T-helper 1 cell treated with Interleukin-12 subunit alpha and Interleukin-12 subunit beta and Interleukin-4 antibody, amounts not matched to agents 30 ng/mL and 1 ng/mL, for 36 hours (primary cell): Measurements from ENCODE around the gene CNOT6L. TPM values are rescaled to one million over a fixed set of nuclear protein-coding genes. Genes with fewer than 3 reads are reported as not detected.

ENCODE experiments used
- intact Hi-C: fragments of 100-400 bp; cut with micrococcal nuclease; formaldehyde crosslinking; loops from one replicate; pipeline ENCODE4 v1.15.1; 2024
- total RNA-seq: library from RNA; stranded (reverse); gene quantifications from 2 replicates; pipeline ENCODE4 v1.2.3, GENCODE V29; 2022

The CNOT6L gene
- total RNA-seq, 1 donor from 2014 or later, result 103 TPM

DNA sequence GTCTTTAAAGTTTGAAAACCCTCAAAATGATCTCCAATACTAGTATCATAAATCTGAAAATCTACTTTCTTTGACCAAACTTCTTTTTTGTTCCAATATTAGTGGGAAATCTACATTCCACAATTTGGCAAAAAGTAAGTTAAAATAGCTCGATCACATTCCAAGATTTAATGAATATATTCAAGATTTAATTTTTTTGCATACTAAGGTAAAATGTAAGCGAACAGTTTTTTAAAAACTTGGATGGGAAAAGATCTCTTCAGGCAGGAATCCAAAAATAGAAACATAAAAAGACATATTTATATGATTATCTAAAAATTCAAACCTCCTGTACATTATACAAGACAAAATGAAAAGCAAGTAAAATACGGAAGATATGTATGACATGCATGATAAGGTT is 31.2 kb downstream of the CNOT6L start:
- intact Hi-C loops, result loop anchor here (1.0 kb wide), 1 partner anchor 9 kb away; no protein-coding TSS in a partner anchor

GRCh38 chr4:77785669-77786068 is 33.5 kb downstream of the CNOT6L start:
- intact Hi-C loops, result no loop called here

- intact Hi-C loops, result loop anchor here (5.0 kb wide), 1 partner anchor 33 kb away; the partner anchor contains the start of gene CNOT6L
These were observed 35.3 kb downstream of the CNOT6L start for GRCh38 chr4:77783895-77784294.

- intact Hi-C loops, result loop anchor here (5.0 kb wide), 1 partner anchor 35 kb away; the partner anchor contains the start of gene CNOT6L
These were observed 36.9 kb downstream of the CNOT6L start for GRCh38 chr4:77782102-77782835.

DNA sequence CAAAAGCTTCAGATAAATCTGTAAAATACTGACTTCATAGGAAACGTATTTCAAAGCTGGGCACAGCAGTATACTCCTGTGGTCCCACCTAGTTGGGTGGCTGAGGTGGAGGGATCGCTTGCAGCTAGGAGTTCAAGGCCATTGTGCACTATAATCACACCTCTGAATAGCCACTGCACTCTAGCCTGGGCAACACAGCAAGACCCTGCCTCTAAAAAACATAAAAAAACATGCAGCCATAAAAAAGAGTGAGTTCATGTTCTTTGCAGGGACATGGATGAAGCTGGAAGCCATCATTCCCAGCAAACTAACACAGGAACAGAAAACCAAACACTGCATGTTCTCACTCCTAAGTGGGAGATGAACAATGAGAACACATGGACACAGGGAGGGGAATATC is 38.4 kb downstream of the CNOT6L start:
- intact Hi-C loops, result loop anchor here (5.0 kb wide), 1 partner anchor 37 kb away; the partner anchor contains the start of gene CNOT6L

GRCh38 chr4:77777135-77777807 is 41.9 kb downstream of the CNOT6L start:
- intact Hi-C loops, result no loop called here

DNA sequence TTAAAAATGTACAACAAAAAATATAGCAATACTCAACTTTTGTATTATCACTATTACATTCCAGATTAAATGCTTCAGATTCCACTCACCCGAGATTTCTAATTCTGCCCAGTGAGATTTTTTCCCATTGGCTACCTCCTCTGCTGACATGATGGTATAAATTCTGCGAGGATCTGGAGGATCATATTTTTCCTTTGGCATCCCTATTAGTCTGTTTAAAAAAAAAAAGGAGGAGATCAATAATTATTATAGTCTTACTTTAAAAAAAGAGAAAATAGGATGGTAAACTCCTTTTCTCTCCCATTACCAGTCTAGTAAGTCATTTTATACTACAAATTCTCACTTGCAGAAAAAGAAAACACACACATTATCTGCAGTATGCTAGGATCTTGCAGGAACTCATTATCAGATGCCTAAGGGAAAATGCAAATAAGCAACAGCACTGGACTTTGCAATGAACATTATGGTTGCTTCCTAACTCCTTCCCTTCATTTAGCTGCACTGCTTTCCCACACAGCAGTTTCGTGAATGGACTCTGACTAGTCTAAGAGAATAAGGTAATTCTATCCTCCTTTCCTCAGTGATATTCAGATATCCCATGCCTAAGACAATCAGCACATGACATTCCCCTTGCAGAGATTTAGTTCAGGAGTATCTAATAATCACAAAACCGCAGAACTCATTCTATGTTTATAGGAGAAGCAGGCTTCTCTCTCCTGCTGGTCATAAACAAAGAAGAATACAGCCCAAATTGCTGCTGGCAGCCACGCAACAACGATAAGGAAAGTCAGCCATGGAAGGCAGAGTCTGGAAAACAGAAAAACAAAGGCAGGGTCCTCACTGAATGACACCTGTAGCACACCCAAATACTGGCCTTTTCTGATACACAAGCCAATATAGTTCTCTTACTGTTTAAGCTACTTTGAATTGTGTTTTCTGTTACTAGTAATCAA is 42.7 kb downstream of the CNOT6L start:
- intact Hi-C loops, result no loop called here

DNA sequence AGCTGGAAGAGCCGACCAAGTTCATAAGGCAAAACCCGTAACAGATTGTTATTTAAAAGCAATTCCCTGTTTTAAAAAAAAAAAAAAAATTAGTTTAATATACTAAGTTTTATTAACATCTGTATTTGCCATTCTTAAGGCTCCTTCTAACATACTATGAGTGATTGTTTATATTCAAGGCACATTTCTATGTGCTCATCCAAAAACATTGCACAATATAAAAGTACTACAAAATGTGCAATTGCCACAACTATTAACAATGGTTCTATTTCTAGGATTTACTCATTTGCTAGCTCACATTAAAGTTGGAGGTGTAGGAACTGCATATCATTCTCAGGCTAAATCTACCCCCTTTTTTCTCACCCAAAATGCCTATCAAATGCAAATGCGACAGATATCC is 46.1 kb downstream of the CNOT6L start:
- intact Hi-C loops, result no loop called here

- intact Hi-C loops, result no loop called here
These were observed 47.6 kb downstream of the CNOT6L start for GRCh38 chr4:77771566-77771965.

DNA sequence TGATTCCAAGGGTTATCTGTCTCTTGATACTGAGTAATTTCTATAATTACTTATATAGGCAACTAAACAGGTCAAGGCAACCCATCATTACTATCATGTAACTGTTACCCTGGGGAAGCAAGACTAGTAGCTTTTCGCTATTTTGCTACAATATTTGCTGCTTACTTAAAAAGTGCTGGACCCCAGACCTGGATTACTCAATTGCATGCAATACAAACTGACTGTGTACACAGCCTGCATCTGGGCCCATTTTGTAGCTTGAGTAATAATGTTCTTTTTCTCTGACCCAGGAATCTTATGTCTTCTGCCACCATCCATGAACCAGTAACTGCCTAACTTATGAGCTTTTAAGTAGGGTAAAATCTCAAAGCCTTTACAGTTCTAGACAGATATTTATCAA is 53.4 kb downstream of the CNOT6L start:
- intact Hi-C loops, result no loop called here

GRCh38 chr4:77762531-77762930 is 56.6 kb downstream of the CNOT6L start:
- intact Hi-C loops, result loop anchor here (2.0 kb wide), 1 partner anchor 14 kb away; no protein-coding TSS in a partner anchor

DNA sequence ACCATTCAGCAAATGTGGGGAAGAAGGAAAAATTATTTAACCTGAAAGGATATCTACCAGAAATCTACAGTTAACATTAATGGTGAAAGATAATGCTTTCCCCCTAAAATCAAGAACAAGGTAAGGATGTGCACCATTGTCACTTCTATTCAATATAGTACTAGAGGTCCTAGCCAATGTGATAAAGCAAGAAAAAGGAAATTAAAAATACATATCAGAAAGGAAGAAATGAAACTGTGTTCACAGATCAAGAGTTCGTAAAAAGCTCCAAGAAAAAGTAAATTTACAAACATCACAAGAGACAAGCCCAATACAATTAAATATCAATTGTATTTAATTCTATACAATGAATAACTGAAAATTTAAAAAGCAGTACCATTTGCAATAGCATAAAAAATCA is 57.6 kb downstream of the CNOT6L start:
- intact Hi-C loops, result no loop called here

DNA sequence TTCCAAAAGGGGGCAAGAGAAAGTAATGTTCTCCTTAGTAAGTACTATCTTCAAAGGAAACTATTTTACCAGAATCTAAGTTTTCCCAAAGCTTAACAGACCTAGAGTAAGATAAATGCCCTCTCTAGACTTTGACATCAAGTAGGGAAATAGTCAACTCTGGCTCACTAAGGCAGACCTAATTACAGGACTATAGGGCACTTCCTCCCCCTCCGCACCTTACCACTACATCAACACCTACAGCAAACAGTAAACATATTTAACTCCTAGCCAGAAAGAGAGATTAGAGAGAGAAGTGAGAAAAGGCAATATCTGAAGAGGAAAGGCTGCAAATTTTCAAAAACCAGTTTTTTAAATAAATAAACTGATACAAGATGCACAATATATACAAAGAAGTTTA is 60.4 kb downstream of the CNOT6L start:
- intact Hi-C loops, result no loop called here

DNA sequence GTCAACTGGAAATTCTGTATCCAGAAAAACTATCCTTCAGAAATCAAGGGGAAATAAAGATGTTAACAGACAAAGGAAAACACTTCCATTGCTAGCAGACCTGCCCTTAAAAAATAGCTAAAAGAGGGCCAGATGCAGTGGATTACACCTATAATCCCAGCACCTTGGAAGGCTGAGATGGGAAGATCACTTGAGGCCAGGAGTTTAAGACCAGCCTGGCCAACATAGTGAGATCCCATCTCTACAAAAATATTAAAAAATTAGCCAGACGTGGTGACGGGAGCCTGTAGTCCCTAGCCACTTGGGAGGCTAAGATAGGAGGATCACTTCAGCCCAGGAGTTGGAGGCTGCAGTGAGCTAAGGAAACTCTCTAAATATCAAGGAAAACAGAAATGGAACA is 67.4 kb downstream of the CNOT6L start:
- intact Hi-C loops, result no loop called here

GRCh38 chr4:77745792-77746191 is 73.4 kb downstream of the CNOT6L start:
- intact Hi-C loops, result no loop called here

GRCh38 chr4:77742054-77742453 is 77.1 kb downstream of the CNOT6L start:
- intact Hi-C loops, result no loop called here

DNA sequence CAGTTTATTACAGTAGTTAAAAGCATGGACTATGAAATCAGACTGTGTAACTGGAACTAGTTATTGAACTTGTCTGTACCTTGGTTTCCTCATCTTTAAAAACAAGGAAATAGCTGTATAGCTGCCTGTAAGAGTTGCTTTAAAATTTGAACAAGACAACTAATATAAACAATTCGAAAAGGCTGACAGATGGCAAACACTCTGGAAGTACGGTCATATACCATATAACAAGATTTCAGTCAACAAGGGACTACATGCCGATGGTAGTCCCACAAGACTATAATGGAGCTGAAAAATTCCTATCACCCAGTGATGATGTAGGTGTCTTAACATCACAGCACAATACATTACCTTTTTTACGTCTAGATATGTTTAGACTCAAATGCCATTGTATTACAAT is 78.7 kb downstream of the CNOT6L start:
- intact Hi-C loops, result no loop called here

GRCh38 chr4:77734928-77735327 is 84.2 kb downstream of the CNOT6L start:
- intact Hi-C loops, result loop anchor here (1.0 to 10.0 kb wide), 8 partner anchors 67 to 1200 kb away; partner anchors contain the start of genes BMP2K, CCNI, MRPL1 and PAQR3

DNA sequence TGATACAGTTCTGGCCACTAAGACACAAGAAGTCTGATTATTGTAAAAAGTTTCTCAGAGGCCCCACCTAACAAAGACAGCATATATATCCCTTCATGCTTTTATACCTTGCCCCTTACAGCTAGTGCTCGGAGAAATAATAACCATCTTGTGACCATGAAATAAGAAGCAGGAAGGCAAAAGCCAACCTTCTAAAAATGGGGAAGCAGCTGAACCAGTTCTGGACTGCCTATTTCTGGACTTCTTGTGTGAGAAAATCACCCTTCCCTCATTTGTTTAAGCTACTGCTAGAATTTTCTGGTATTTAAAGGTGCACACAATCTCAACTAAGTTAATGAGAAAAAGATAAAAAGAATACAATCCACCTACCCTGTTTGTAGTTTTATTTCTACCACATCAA is 87.5 kb downstream of the CNOT6L start:
- intact Hi-C loops, result loop anchor here (10.0 kb wide), 3 partner anchors 657 to 1203 kb away; partner anchors contain the start of genes BMP2K, CCNI and PAQR3

DNA sequence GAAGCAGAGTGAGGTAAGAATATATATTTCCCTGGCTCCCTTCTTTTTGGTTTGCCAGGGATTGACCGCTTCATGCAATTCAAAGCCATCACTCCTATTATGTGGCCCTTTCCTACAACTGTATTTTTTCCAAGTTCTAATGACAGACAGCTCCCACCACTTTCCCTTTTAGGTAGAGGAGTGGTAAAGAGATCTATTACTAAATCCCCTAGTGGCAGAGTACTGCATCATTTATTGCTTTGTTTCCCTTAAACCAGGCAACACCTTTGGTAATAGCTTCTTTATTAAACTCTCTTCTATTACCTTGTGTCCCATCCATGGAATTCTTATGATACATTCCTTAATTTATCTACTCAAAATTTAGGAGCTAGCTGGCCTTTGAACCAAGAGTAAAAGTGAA is 90.7 kb downstream of the CNOT6L start:
- intact Hi-C loops, result no loop called here

DNA sequence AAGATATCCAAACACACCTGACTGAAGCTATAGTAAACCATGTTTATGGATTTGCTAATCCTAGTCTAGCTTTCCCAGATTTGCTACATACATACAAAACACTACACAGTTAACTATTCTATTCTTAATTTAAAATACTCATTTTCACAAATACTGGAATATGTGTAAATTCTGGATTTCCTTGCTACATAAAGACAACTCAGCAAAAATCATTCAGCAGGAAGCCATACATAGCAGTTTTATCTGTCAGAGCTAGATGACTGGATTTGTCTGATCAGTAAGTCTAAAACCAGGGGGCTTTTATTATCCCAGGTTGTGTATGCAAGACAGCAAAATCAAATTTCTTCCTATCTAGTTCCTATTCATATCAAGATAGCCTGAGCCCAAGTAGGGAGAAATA is 98.1 kb downstream of the CNOT6L start:
- intact Hi-C loops, result no loop called here
